Upper lobe of left lung (tissue), 6 donors: ENCODE data around the gene ASH1L. TPM values are rescaled to one million over a fixed set of nuclear protein-coding genes. Genes with fewer than 3 reads are reported as not detected.

Experiments
- ATAC-seq, 2 donors: fragments of 200-7000 bp; cut with Tn5 transposase; one replicate each; pipeline ENCODE4 v1.9.1; 2022; ENCODE audit warnings: mild to moderate bottlenecking in 2 of 2, moderate library complexity in 2 of 2; ENCODE audit not compliant: low FRiP score in 2 of 2
- DNase-seq, 2 donors: peaks; one replicate each; pipeline ENCODE4 v3.0.0-alpha.2; 2019 to 2020
- H3K27ac ChIP-seq, 4 donors: fragments of 200-600 bp; sonication (generic); one replicate each; pipeline ENCODE4 v1.5.1; 2016 to 2019
- H3K27me3 ChIP-seq, 4 donors: fragments of 200-600 bp; sonication (generic); one replicate each; pipeline ENCODE4 v1.5.1; 2017 to 2019
- H3K36me3 ChIP-seq, 4 donors: fragments of 200-600 bp; sonication (generic); one replicate each; pipeline ENCODE4 v1.5.1; 2016 to 2019
- H3K4me1 ChIP-seq, 4 donors: fragments of 200-600 bp; sonication (generic); one replicate each; pipeline ENCODE4 v1.5.1; 2018 to 2019
- H3K4me3 ChIP-seq, 4 donors: fragments of 200-600 bp; sonication (generic); one replicate each; pipeline ENCODE4 v1.5.1; 2017 to 2019; ENCODE audit warnings: mild to moderate bottlenecking in 2 of 4, moderate library complexity in 1 of 4
- H3K9me3 ChIP-seq, 4 donors: fragments of 200-600 bp; sonication (generic); one replicate each; pipeline ENCODE4 v1.5.1; 2018 to 2019
- CTCF ChIP-seq, 6 experiments: fragments of 450-650 bp in 4 of 6; fragments of 200-600 bp in 2 of 6; sonication (generic) in 2 of 6; IDR thresholded peaks; one replicate each; pipeline ENCODE4 v1.5.1; 2016 to 2019; ENCODE audit warnings: antibody characterized with exemption in 6 of 6
- EP300 ChIP-seq, 4 donors: sonication (generic); formaldehyde crosslinking; IDR thresholded peaks; one replicate each; pipeline ENCODE4 v1.5.1; 2017; ENCODE audit warnings: antibody characterized with exemption in 4 of 4, control low read depth in 2 of 4
- POLR2A ChIP-seq, 4 donors: fragments of 450-650 bp; IDR thresholded peaks; one replicate each; pipeline ENCODE4 v1.5.1; 2016 to 2017; ENCODE audit warnings: antibody characterized with exemption in 4 of 4, mild to moderate bottlenecking in 2 of 4
- POLR2AphosphoS5 ChIP-seq, 2 donors: sonication (generic); formaldehyde crosslinking; IDR thresholded peaks; one replicate each; pipeline ENCODE4 v1.5.1; 2017; ENCODE audit warnings: antibody characterized with exemption in 2 of 2
- WGBS, 2 donors: methylation state at CpG; one replicate each; pipeline ENCODE4 v1.1.5; 2017 to 2018; 5-methylcytosine and 5-hydroxymethylcytosine counted together
- total RNA-seq, 6 donors: library from RNA; depleted of rRNA in 4 of 6; stranded (reverse); fragments of >200 nt in 4 of 6; gene quantifications; one replicate each; pipeline versions ENCODE4 v1.1.0 to v1.2.1, GENCODE V29; 2016 to 2021
- donor health status: DM: no; HTN: no; CAD: no; lungs with moderate emphysema.
- donor health status: DM: no; HTN: yes; CAD: no; lungs with severe emphysema.

ASH1L gene
- total RNA-seq, 6 donors from 2014 or later, result 43.5 to 68.8 (median 55.1) TPM

- H3K36me3 ChIP-seq, result peaks cover 0 to 26% (median 14%) of the 10 kb centered on the region in 4 donors
- peak; percentile 65 to 80 for TF ChIP-seq POLR2AphosphoS5 (IDR thresholded peaks at IDR 0.05)
- no peak for TF ChIP-seq EP300 (IDR thresholded peaks at IDR 0.05)
- peak in 3 of 4 donors; percentile 22 to 39 (median 36) for TF ChIP-seq POLR2A (IDR thresholded peaks at IDR 0.05)
- TF ChIP-seq CTCF (IDR thresholded peaks at IDR 0.05), result peak; percentile 98 to 100 (median 98)
- WGBS, 2 donors, result 0 to 3% methylated on average over 15 to 38 of the region's 58 CpGs
- H3K4me3 ChIP-seq, result peak overlapping the region; percentile 73 to 94 (median 85)
- H3K4me1 ChIP-seq, result peaks cover 32 to 58% (median 40%) of the 10 kb centered on the region in 4 donors
- H3K27me3 ChIP-seq, result no peaks in the 10 kb centered on the region
- ATAC-seq (peak; percentile 80 to 83), DNase-seq (peak; percentile 90 to 97)
- H3K27ac ChIP-seq, result peak overlapping the region; percentile 84 to 97 (median 96)
- H3K9me3 ChIP-seq, result no peaks in the 10 kb centered on the region
Observed at GRCh38 chr1:155322953-155323728, 239.5 kb downstream of the ASH1L start.

- Histone ChIP-seq H3K4me3 (peak overlapping the region; percentile 73 to 94 (median 85)), H3K27ac (peak overlapping the region; percentile 84 to 97 (median 96)), H3K4me1 (peaks cover 32 to 58% (median 40%) of the 10 kb centered on the region in 4 donors), H3K36me3 (peaks cover 0 to 25% (median 16%) of the 10 kb centered on the region in 4 donors), H3K9me3 (no peaks in the 10 kb centered on the region), H3K27me3 (no peaks in the 10 kb centered on the region)
- ATAC-seq (no peak), DNase-seq (peak; percentile 37 to 90)
- TF ChIP-seq CTCF (IDR thresholded peaks at IDR 0.05) (no peak), POLR2AphosphoS5 (IDR thresholded peaks at IDR 0.05) (no peak), EP300 (IDR thresholded peaks at IDR 0.05) (no peak), POLR2A (IDR thresholded peaks at IDR 0.05) (no peak)
- WGBS, 2 donors, result 3 to 4% methylated on average over 13 to 28 of the region's 28 CpGs
Observed at GRCh38 chr1:155322571-155322952, 240.0 kb downstream of the ASH1L start.

- WGBS, 2 donors, result 54 to 60% methylated on average over 18 to 27 of the region's 27 CpGs
- peak overlapping the region; percentile 84 to 97 (median 96) for H3K27ac ChIP-seq
Observed at GRCh38 chr1:155321639-155322503, 240.7 kb downstream of the ASH1L start.

More at GRCh38 chr1:155321639-155322503, 240.7 kb downstream of the ASH1L start:
- ATAC-seq (no peak), DNase-seq (no peak)
- no peak for TF ChIP-seq CTCF (IDR thresholded peaks at IDR 0.05)
- TF ChIP-seq EP300 (IDR thresholded peaks at IDR 0.05), result no peak
- no peak for TF ChIP-seq POLR2AphosphoS5 (IDR thresholded peaks at IDR 0.05)
- TF ChIP-seq POLR2A (IDR thresholded peaks at IDR 0.05), result no peak
- Histone ChIP-seq H3K27me3 (no peaks in the 10 kb centered on the region), H3K36me3 (peaks cover 0 to 24% (median 15%) of the 10 kb centered on the region in 4 donors), H3K4me3 (peak overlapping the region in 3 of 4 donors; percentile 73 to 87 (median 83)), H3K4me1 (peaks cover 32 to 58% (median 40%) of the 10 kb centered on the region in 4 donors), H3K9me3 (no peaks in the 10 kb centered on the region)
